GM19455 (cell line): ENCODE results near the gene KDM2B.
"Not testable (repeated sequence)": the region's sequence is repeated elsewhere in the genome, so short reads cannot be mapped to it uniquely, and the experiment has no call there.

Source experiments
- ATAC-seq: cut with Tn5 transposase; IDR thresholded peaks from one replicate; pipeline ENCODE4 v1.9.1; 2021; ENCODE audit not compliant: unreplicated experiment

Gene KDM2B

DNA sequence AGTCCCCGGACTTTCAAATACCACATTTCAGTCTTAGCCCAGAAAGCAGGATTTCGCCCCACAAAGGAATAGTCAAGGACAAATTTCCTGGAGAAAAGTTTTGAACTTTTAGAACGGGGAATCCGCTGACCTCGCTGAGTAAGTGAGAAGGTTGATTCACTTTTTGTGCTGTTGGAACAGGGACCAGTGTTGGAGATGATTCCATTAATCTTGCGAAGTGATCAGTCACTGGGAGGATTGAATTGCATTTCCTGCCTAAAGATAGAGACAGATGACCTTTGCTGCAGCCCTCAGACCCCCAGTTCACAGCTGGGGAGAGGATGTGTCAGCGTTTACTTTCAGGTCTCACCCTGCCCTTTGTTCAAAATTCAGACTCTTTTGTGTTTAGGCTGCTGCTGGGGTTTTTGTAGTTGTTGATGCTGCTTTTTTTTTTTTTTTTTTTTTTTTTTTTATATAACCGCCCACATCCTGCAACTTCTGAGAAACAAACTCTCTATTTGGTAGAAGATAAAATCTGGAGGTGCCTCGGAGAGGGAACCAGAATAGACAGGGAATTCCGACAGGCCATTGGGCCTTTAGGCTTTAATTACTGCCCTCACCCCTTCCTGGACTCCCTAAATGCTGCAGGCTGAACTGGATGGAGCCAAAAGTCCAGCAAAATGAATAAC lies 9.8 kb upstream of the KDM2B start:
- peak; percentile 50 for ATAC-seq

DNA sequence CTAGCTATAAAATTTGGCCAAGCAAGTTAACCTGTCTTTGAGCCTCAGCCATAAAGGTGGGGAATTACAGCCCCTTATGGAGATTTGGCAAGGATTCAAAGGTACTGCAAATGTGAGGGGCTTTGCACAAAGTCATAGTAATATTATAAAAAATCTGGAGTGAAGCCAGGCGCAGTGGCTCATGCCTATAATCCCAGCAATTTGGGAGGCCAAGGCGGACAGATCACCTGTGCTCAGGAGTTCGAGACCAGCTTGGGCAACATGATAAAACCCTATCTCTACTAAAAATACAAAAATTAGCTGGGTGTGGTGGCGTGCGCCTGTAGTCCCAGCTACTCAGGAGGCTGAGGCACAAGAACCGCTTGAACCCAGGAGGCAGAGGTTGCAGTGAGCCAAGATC lies 4.1 kb upstream of the KDM2B start:
- not testable (repeated sequence) for ATAC-seq

DNA sequence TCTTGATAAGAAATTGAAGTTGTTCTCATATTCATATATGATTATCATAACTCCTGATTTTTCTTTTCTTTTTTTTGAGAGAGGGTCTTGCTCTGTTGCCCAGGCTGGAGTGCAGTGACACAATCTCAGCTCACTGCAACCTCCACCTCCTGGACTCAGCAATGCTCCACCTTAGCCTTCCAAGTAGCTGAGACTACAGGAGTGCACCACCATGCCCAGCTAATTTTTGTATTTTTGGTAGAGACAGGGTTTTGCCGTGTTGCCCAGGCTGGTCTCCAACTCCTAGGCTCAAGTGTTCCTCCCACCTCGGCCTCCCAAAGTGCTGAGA lies 2.5 kb upstream of the KDM2B start:
- not testable (repeated sequence) for ATAC-seq

DNA sequence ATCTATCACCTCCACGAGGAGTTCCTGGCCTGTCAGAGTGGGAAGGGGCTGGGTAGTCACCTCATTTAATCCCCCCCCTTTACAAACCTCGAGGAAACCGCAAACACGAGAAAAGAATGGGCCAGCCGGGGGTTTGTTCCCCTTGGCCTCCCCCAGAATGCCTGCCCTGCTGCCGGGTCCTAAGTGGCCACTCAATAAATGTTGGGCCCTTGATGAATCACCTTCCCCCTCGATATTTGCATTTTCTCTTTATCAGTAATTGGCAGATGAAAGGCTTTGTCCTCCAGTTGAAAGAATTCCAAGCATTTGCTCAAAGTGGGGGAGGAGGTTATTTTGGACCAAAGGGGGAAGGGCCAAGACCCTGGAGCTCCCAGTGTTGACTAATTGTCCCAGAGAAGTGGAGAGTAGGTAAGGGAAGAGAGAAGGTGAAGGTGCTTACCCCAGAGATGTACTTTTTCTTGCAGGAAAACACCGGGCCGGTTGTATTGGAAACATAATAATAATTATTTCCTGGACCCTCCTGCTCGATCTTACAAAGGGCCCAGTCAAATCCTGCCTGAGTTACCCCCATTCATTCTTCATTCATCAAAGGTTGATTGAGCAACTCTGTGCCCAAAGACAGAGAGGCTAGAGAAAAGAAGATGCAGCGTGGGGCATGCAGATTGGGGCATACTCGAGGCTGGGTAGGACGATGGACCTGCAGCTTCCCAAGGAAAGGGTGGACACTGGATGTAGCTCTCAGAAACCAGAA lies 1.9 kb upstream of the KDM2B start:
- no peak for ATAC-seq

DNA sequence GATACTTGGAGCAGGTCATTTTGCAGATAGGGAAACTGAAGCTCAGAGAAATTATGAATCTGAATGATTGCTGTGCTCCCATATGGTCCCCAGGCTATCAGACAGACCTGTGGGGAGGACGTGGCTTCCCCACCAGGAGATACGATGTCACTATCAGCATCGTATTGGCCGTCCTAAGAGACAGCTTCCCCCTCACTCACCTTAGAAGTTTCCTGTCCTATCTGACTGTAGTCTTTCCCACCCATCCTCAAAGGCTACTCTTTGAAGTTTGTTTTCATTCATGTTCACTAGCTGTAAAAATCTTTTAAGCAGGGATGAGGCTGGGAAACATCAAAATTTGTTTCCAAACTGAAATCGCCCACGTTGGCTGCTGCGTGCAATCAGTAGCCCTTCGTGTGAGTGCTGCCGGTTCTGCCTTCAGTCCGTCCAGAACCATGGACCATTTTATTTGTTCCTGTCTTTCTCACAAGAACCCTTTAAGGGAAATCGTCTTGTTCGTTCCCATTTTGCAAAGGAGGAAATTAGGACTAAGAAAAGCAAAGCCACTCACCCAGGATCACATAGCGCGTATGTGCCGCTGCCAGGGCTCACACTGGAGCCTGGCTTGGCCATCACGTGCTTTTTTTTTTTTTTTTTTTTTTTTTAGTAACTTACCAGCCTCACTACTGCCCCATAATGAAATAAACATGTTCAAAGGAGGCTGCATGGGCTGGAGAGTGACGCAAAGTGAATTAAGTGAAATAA lies 1.0 kb upstream of the KDM2B start:
- no peak for ATAC-seq

DNA sequence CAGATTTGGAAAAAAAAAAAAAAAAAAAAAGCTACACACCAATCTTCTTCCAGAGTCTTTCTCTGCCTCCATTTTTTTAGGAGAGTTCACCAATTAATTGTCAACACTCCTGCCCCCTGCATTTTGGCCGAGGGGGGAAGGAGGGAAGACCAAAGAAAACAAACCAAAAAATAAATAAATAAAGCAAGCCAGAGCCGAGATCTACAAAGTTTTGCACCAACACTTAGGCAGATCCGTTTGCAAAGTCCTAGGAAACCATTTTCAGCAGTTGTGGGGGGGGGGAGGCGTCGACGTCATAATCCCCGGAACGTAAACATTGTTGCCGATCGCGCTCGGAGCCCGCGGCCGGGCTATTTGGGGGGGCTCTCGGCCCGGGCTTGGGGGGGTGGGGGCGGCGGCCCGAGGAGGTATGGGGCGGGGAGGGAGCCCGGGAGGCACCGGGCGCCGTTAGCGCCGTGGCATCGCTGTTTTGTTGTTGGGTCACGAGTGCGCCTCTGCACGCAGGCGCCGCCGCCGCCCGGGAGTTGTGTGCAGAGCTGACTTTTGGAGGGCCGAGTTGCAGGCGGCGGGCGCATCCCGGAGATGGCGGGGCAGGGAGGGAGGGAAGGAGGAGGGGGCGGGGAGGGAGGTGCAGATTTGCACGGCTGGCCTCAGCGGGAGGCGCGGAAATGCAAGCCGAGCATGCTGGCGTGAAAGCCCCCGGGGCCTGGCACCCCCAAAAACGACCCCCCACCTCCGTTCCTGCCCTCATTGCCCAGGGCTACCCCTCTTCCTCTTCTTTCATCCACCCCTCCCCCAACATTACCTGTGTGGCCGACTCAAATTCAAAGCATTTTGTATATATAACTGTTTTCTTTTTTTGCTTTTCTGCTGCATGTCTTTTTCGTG lies 598 bp downstream of the KDM2B start:
- no peak for ATAC-seq

DNA sequence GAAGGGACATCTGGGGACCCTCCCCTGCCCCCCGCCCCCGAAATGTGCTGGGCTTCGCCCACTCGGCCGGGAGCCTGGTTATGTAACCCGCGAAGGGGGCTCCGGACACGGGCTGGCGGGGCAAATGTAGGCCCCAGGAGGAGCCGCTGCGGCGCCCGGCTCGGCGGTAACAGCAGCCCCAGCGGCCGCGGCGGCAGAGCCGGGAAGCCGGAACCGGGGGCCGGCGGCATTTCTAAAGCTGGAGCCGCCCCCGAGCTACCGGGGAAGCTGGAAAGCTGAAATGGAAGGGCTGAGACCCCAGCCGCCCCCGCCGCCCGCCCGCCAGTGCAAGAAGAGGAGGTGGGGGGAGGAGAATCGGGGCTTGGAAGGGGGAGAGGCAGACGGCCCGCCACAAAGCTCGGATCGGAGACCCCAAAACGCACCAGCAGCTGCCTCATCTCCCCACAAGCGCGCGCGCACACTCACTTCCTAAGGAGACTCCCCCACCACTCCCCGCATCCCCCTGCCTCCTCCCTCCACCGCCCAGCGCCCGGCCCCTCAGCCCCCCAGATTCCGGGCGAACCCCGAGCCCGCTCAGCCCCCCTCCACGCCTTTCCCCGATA lies 1.5 kb downstream of the KDM2B start:
- no peak for ATAC-seq

DNA sequence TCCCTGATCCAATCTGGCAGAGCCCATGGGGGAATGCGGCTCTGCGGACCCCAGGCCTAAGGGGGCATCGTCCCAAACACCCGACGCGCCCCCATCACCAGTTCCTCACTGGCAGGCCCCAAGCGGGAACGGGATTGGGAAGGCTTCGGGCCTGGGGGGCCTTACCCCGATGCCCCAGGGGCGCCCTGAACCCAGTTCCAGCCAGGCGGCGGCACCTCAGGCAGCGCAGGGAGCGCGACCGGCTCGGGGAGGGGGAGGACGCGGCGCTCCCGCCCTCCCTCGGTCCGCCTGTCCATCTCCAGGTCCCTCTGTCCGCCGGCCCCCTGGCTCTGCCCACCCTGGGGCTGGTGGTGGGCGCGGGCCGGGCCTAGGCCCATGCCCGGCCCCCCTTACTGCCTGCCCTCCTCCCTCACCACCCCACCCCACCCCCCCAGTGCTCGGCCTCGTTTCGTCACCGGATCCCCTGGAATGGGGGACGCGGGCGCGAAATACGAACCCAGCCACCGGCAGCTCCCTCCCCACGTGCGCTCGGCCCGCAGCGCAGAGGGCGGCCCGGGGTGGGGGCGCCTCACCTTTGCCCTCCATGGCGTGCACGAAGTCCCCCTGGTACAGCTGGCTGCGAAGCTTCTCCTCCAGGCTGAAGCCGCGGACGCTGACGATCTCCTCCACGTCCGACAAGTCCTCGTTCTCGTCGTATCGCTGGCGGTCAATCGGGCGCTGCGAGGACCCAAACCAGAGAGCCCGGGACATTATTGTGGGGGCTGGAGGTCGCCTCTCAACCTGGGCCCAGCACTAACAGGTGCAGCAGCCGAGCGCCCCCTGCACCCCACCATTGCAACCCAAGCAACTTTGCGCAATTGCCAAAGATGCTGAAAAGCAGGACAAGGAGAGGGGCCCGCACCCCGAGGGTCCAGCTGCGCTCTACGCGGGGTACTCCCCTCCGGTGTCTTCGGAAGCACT lies 2.3 kb downstream of the KDM2B start:
- no peak for ATAC-seq

DNA sequence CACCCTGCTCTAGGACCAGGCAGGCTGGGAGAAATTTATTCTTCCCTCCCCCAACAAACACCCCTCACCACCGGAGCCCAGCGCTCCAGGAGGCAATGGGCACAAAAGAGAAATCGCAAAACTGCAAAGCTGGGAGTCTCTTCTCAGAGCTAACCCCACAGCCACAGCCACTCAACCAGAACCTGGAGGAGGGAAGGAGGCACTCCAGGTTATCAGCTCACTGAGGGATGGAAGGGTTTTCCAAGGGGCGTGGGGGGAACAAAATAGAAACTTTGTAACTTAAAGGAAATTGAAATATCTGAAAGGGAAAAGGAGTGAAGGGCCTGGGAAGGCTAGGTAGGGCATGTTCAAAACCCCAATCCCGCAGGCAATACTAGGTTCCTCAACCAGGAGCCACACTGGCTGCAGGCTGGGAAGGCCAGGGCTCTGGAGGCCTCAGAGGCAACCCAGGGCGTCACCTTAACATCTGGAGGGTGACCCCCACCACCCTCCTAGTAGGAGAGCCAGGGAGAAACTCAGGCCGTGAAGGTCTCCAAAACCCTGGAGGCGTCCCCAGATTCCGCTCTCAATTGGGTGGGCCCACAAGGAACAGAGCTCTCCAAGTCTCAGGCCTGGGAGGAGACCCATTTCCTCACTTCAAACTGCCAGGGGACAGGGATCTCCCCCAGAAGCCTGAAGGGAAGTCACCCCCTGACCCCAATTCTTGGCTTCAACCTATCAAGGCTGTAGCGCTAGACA lies 3.2 kb downstream of the KDM2B start:
- ATAC-seq: no peak

DNA sequence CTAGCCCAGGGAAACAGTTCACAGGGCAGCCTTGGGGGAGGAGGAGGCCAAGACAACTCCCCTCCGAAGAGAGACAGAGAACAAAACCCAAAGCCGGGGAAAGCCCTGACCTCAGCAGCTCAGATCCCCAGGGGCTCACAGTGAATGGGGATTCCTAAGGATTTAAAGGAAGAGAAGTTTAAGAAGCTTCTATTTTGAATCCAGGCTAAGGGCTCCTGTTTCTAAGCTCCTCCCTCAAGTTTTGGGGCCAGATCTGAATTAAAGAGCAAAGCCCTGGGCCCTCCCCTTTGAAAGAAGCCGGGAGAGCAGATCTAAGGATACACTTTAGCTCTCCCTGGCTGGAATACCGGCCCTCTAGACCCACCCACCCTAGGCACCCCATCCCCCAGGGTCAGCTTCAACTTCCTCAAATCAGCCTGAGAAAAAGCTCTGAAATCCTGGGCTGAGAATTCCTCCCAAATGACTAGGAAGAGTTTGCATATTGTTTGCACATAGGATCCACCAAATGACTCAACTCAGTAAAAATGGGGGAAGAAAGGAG lies 3.9 kb downstream of the KDM2B start:
- no peak for ATAC-seq

DNA sequence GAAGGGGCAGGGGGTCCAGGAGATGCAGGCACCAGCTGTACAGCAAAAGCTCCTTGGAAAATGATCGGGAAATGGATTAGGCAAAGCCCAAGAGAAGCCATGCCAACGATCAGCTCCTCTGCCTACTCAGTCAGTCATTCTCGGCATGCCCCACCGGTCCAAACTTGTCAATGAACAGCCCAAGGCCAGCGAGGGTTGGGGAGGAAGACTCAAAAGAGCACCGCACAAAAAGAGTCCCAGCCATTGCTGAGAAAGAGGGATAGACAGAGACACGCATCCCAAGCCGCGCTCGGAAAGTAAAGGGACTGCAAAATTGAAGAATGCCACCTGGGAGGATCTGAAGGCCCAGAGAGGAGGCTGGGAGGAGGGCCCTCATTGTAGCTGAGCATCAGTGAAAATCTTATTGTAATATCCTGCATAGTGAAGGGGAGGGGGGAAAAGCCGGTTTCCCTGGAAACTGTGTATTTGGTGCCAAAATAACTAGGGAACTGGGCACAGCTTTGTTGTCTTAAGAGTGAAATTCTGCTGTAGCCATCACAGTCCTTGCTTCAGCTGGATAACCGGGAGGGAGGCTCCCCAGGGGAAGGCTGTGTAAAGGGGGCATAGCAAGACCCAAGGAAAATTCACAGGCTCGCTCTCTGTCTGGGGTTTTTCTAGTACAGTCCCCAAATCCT lies 4.7 kb downstream of the KDM2B start:
- no peak for ATAC-seq

DNA sequence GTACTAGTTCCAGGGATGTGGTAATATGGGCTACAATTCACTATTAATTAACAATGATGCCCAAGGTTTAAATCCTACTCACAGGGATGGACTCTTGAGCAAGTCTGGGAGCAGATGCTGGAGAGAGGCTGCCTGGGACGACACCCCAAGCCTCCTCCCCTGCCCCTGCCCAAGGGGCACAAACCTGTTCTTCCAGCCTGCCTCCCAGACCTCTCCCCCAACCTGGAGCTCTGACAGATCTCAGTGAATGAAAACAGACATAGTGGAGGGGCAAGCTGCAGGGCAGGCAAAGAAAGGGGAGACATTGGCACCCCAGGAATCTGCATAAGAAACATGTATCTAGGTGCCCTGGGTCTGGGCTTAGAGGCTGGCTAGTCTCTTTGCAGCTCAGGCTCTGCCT lies 5.8 kb downstream of the KDM2B start:
- ATAC-seq: no peak

DNA sequence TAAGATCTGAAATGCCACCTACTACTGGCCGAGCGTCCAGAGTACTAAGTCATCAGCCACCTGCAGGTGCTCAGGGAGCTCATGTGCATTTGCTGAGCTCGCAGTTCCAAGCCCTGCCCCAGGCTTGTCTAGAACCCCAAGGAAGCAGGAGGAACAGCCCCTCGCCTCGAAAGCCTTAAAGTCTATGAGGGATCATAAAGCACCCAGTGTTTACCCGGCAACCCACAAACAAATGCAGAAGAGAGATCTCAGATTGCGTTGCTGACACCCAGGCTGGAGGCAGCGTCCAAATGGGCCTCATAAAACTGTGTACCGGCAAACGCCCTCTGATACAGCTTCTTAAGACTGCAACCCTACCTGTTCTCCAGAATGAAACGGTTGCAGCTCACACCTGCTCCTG lies 6.8 kb downstream of the KDM2B start:
- no peak for ATAC-seq

DNA sequence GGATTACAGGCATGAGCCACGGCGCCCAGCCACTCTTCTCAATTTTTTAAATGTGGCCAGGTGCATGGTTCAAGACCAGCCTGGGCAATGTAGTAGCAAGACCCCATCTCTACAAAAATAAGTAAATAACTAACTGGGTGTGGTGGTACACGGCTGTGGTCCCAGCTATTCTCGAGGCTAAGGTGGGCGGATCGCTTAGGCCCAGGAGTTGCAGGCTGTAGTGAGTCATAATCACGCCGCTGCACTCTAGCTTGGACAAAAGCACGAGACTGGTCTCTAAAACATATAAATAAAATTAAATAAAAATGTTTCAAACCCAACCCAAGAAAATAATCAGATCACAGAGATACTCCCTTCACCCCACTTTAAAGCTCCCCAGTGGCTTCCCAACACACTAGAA lies 8.9 kb downstream of the KDM2B start:
- no peak for ATAC-seq

DNA sequence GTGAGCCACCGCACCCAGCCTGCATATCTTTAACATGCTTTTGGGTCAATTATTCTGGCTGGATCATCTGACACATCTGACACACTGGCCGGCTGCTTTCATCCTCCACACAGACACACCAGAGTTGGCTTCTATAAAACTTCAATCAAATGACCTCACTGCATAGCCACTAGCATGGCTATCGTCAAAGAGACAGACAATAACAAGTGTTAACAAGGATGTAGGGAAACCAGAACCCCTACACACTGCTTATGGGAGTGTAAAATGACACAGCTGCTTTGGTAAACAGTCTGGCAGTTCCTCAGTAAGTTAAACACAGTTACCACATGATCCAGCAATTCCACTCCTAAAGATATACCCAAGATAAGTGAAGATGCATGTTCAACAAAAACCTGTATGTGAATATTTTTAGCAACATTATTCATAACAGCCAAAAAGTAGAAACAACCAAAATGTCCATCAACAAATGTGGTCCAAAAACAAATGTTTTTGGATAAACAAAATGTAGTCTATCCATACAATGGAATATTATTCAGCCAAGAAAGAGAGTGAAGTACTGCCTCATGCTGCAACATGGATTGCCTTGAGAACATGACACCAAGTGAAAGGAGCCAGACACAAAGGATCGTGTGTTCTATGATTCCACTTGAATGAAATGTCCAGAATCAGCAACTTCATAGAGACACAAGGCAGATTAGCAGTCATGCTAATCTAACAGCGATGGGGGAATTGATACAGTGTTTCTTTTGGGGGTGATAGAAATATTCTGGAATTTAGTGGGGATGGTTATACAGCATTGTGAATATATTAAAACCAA lies 10.1 kb downstream of the KDM2B start:
- no peak for ATAC-seq

DNA sequence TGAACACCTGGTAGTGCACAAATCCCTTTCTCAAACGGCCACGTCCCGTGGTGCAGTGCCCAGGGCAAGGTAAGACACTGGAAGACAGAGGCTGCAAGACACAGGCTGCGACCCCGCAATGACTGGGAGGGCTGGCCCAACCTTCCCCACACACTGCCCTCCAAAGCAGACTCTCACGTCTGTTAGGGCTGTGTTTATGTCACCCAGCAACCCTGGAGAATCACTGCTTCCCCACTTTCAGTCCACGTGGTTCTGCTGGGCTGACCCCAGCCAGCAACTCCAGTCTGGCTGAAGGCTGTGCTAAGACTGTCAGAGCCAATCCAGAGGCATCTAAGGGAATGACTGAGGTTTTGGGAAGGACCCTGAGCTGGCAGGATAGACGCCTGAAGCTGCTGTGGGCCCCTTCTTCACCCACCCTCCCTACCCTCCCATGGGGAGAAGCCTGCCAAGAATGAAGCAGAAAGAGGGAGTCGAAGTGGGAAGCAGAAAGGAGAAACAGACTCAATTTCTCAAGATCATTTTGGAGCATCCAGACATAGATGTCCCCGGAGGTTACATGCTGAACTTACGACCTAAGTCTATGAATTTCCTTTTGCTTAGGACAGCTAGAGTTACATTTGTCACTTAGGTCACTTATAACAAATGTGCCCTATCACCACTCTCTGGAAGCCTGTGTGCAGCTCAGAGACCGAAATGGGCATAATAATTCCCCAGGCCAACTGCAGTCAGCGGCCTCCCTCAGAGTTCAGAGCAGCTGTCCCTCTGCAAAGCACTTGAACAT lies 11.7 kb downstream of the KDM2B start:
- no peak for ATAC-seq

DNA sequence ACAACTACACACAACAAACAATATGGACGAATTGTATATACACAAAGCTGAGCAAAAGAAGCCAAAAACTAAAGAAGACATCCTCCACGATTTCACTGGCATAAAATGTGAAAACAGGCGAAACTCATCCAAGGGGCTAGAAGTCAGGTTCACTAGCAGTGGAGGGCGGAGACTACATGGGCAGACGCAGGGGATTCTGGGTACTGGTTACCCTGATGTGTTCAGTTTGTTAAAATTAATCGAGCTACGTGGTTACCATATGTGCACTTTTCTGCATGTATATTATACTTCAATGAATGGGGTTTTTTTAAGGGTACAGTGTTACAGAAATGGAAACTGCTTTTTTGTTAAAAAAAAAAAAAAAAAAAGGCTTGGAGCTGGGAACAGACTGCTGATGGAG lies 12.3 kb downstream of the KDM2B start:
- ATAC-seq: no peak
